Caco-2 (cell line): ENCODE measurements around the gene IL12RB1. TPM values are rescaled to one million over a fixed set of nuclear protein-coding genes. Genes with fewer than 3 reads are reported as not detected.

Source experiments
- BruUV-seq: library from RNA; stranded (reverse); fragments of 400-500 nt; replicated peaks from 2 replicates; lab custom pipeline; 2021; lab: Mats Ljungman, UMichigan
- CTCF ChIA-PET: fragments of 300-600 bp; sonication (Branson Sonifier 250); formaldehyde crosslinking; loops from one replicate; lab custom pipeline; 2022; ENCODE audit warnings: antibody characterized with exemption; lab: Charles Lee
- POLR2A ChIA-PET: fragments of 300-600 bp; sonication (Branson Sonifier 250); formaldehyde crosslinking; loops from one replicate; lab custom pipeline; 2022; ENCODE audit warnings: antibody characterized with exemption; lab: Charles Lee
- DNase-seq, 2 experiments: peaks; one replicate each; pipeline versions ENCODE4 v3.0.0 to v3.0.0-alpha.2; 2020 to 2022
- H3K27me3 ChIP-seq: replicated peaks from 2 replicates; pipeline ENCODE4 v1.6.0; 2011; ENCODE audit warnings: low read length; ENCODE audit not compliant: control insufficient read depth, insufficient read depth
- H3K36me3 ChIP-seq: 2 replicates; pipeline ENCODE4 v1.5.1; 2011; ENCODE audit warnings: low read length; ENCODE audit not compliant: control insufficient read depth, insufficient read depth
- H3K4me1 ChIP-seq: fragments of 250-450 bp; sonication (Bioruptor Pico); 2 replicates; pipeline ENCODE4 v1.5.1; 2020; ENCODE audit warnings: mild to moderate bottlenecking
- H3K4me3 ChIP-seq: 2 replicates; pipeline ENCODE4 v1.5.1; 2011; ENCODE audit warnings: low read depth, mild to moderate bottlenecking, control low read depth, low read length
- H3K9me3 ChIP-seq: fragments of 250-450 bp; sonication (Bioruptor Pico); 2 replicates; pipeline ENCODE4 v1.5.1; 2020; ENCODE audit warnings: mild to moderate bottlenecking, moderate library complexity
- H3K27ac Mint-ChIP-seq: one replicate; pipeline ENCODE4 v1.8.0; 2022; ENCODE audit warnings: mixed read lengths; ENCODE audit not compliant: unreplicated experiment
- H3K27me3 Mint-ChIP-seq: one replicate; pipeline ENCODE4 v1.8.0; 2022; ENCODE audit warnings: mixed read lengths; ENCODE audit not compliant: insufficient read depth, unreplicated experiment
- H3K36me3 Mint-ChIP-seq: one replicate; pipeline ENCODE4 v1.8.0; 2022; ENCODE audit warnings: mild to moderate bottlenecking, mixed read lengths; ENCODE audit not compliant: insufficient read depth, unreplicated experiment
- H3K4me1 Mint-ChIP-seq: one replicate; pipeline ENCODE4 v1.8.0; 2022; ENCODE audit warnings: low read depth, mixed read lengths; ENCODE audit not compliant: unreplicated experiment
- H3K4me3 Mint-ChIP-seq: one replicate; pipeline ENCODE4 v1.8.0; 2022; ENCODE audit warnings: mild to moderate bottlenecking, moderate library complexity, mixed read lengths; ENCODE audit not compliant: unreplicated experiment
- H3K9me3 Mint-ChIP-seq: one replicate; pipeline ENCODE4 v1.8.0; 2022; ENCODE audit warnings: mixed read lengths; ENCODE audit not compliant: unreplicated experiment
- CTCF ChIP-seq, 2 experiments: fragments of 200-600 bp in 1 of 2; IDR thresholded peaks; 1 replicate in 1 of 2; 2 replicates in 1 of 2; pipeline versions ENCODE4 v1.5.1 to v1.8.0; 2011 to 2022; ENCODE audit warnings: antibody characterized with exemption in 1 of 2, control low read depth in 1 of 2, inconsistent platforms in 1 of 2, low read depth in 1 of 2, low read length in 1 of 2, mild to moderate bottlenecking in 1 of 2, moderate library complexity in 1 of 2; ENCODE audit not compliant: insufficient read depth in 1 of 2, severe bottlenecking in 1 of 2, unreplicated experiment in 1 of 2
- intact Hi-C: fragments of 100-400 bp; cut with micrococcal nuclease; formaldehyde crosslinking; loops from one replicate; pipeline ENCODE4 v1.10.0; 2022; ENCODE audit not compliant: unreplicated experiment
- total RNA-seq: library from RNA; stranded (reverse); gene quantifications from 2 replicates; pipeline ENCODE4 v1.2.3, GENCODE V29; 2022

The IL12RB1 gene
- total RNA-seq, 1 experiment from 2014 or later = not detected

- Histone ChIP-seq H3K9me3 (no peaks in the 10 kb centered on the region), H3K4me1 (no peaks in the 10 kb centered on the region), H3K27me3 (no peaks in the 10 kb centered on the region), H3K4me3 (peak overlapping the region; percentile 65), H3K36me3 (no peaks in the 10 kb centered on the region; the same call in 1 of the 2 replicates)
- H3K9me3 Mint-ChIP-seq = no peaks in the 10 kb centered on the region
- no TSS peak for BruUV-seq
- H3K4me1 Mint-ChIP-seq = peaks cover 5% of the 10 kb centered on the region
- intact Hi-C loops = no loop called here
- no peaks in the 10 kb centered on the region for H3K27me3 Mint-ChIP-seq
- ChIA-PET POLR2A (no interaction called here), CTCF (interaction anchor here (0.6 kb wide), 1 partner anchor 111 kb away, joined by 3 read pairs; no protein-coding TSS in a partner anchor)
- H3K36me3 Mint-ChIP-seq = peaks cover 5% of the 10 kb centered on the region
- no peak for DNase-seq
- peak overlapping the region; percentile 80 for H3K4me3 Mint-ChIP-seq
- TF ChIP-seq CTCF (IDR thresholded peaks at IDR 0.05; ENCODE audit: insufficient read depth in 1 of 2, low read depth in 1 of 2, low read length in 1 of 2, severe bottlenecking in 1 of 2, unreplicated experiment in 1 of 2) = no peak
- H3K27ac Mint-ChIP-seq = peak overlapping the region; percentile 90
Measured at GRCh38 chr19:18118420-18119012, 31.8 kb upstream of the IL12RB1 start.

GRCh38 chr19:18117692-18118378 lies 31.1 kb upstream of the IL12RB1 start:
- H3K9me3 ChIP-seq = no peaks in the 10 kb centered on the region
- Mint-ChIP-seq H3K36me3 (peaks cover 5% of the 10 kb centered on the region), H3K27ac (peak overlapping the region; percentile 90), H3K4me3 (peak overlapping the region; percentile 80), H3K4me1 (peaks cover 5% of the 10 kb centered on the region), H3K9me3 (no peaks in the 10 kb centered on the region), H3K27me3 (no peaks in the 10 kb centered on the region)
- no peak for TF ChIP-seq CTCF (IDR thresholded peaks at IDR 0.05; ENCODE audit: insufficient read depth in 1 of 2, low read depth in 1 of 2, low read length in 1 of 2, severe bottlenecking in 1 of 2, unreplicated experiment in 1 of 2)
- peak overlapping the region; percentile 65 for H3K4me3 ChIP-seq
- intact Hi-C loops = no loop called here
- ChIA-PET CTCF (interaction anchor here (0.6 to 1.0 kb wide), 3 partner anchors 34 to 135 kb away, joined by 3 to 5 read pairs (median 3); partner anchors contain the start of gene PIK3R2), POLR2A (interaction anchor here (0.6 to 1.0 kb wide), 2 partner anchors 29 to 164 kb away, joined by 4 to 5 read pairs; no protein-coding TSS in a partner anchor)
- peak; percentile 85 to 95 for DNase-seq
- H3K27me3 ChIP-seq = no peaks in the 10 kb centered on the region
- no TSS peak for BruUV-seq
- no peaks in the 10 kb centered on the region for H3K4me1 ChIP-seq
- no peaks in the 10 kb centered on the region; the same call in 1 of the 2 replicates for H3K36me3 ChIP-seq

- peaks cover 5% of the 10 kb centered on the region for H3K4me1 Mint-ChIP-seq
- no peaks in the 10 kb centered on the region for H3K27me3 ChIP-seq
- intact Hi-C loops = no loop called here
- peak overlapping the region; percentile 90 for H3K27ac Mint-ChIP-seq
- POLR2A ChIA-PET = interaction anchor here (0.6 to 1.0 kb wide), 2 partner anchors 30 to 164 kb away, joined by 4 to 5 read pairs; no protein-coding TSS in a partner anchor
- no peak for TF ChIP-seq CTCF (IDR thresholded peaks at IDR 0.05; ENCODE audit: insufficient read depth in 1 of 2, low read depth in 1 of 2, low read length in 1 of 2, severe bottlenecking in 1 of 2, unreplicated experiment in 1 of 2)
- H3K9me3 Mint-ChIP-seq = no peaks in the 10 kb centered on the region
- H3K4me3 ChIP-seq = peak overlapping the region; percentile 43
- H3K4me1 ChIP-seq = no peaks in the 10 kb centered on the region
- CTCF ChIA-PET = interaction anchor here (0.6 to 1.0 kb wide), 2 partner anchors 35 to 136 kb away, joined by 3 to 5 read pairs; partner anchors contain the start of gene PIK3R2
- DNase-seq = no peak
- no peaks in the 10 kb centered on the region for H3K27me3 Mint-ChIP-seq
- H3K36me3 ChIP-seq = no peaks in the 10 kb centered on the region; the same call in 1 of the 2 replicates
- H3K4me3 Mint-ChIP-seq = peak overlapping the region; percentile 80
- no TSS peak for BruUV-seq
- no peaks in the 10 kb centered on the region for H3K9me3 ChIP-seq
- H3K36me3 Mint-ChIP-seq = peaks cover 5% of the 10 kb centered on the region
Measured at GRCh38 chr19:18117364-18117691, 30.6 kb upstream of the IL12RB1 start.
